Thyroid gland (tissue), 4 donors: ENCODE measurements around the gene AVPI1.

Experiments
- CTCF ChIP-seq, 6 experiments: fragments of 200-600 bp in 3 of 6; fragments of 450-650 bp in 3 of 6; sonication (generic) in 3 of 6; IDR thresholded peaks; one replicate each; pipeline ENCODE4 v1.5.1; 2016 to 2019; ENCODE audit warnings: antibody characterized with exemption in 6 of 6, mild to moderate bottlenecking in 2 of 6, inconsistent platforms in 1 of 6, moderate library complexity in 1 of 6
- POLR2A ChIP-seq, 2 donors: fragments of 450-650 bp; IDR thresholded peaks; one replicate each; pipeline ENCODE4 v1.6.1; 2017; ENCODE audit warnings: antibody characterized with exemption in 2 of 2, mild to moderate bottlenecking in 2 of 2, moderate library complexity in 1 of 2

GRCh38 chr10:97689559-97690020, 2.5 kb upstream of the AVPI1 start:
- TF ChIP-seq POLR2A (IDR thresholded peaks at IDR 0.05) (no peak), CTCF (IDR thresholded peaks at IDR 0.05) (no peak)
